ENCODE data around the gene GABBR2.

GRCh38 chr9:98712987-98713386, 4.3 kb upstream of the GABBR2 start:
- TF ChIP-seq EZH2phosphoT487 (IDR thresholded peaks at IDR 0.05; ENCODE audit: low read depth): no peak
- TF ChIP-seq, protein P1, sequence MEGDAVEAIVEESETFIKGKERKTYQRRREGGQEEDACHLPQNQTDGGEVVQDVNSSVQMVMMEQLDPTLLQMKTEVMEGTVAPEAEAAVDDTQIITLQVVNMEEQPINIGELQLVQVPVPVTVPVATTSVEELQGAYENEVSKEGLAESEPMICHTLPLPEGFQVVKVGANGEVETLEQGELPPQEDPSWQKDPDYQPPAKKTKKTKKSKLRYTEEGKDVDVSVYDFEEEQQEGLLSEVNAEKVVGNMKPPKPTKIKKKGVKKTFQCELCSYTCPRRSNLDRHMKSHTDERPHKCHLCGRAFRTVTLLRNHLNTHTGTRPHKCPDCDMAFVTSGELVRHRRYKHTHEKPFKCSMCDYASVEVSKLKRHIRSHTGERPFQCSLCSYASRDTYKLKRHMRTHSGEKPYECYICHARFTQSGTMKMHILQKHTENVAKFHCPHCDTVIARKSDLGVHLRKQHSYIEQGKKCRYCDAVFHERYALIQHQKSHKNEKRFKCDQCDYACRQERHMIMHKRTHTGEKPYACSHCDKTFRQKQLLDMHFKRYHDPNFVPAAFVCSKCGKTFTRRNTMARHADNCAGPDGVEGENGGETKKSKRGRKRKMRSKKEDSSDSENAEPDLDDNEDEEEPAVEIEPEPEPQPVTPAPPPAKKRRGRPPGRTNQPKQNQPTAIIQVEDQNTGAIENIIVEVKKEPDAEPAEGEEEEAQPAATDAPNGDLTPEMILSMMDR (IDR thresholded peaks at IDR 0.05; ENCODE audit: low read depth, low read length): no peak

Data from OCI-LY3 (cell line).